GM12878 (cell line): ENCODE data around the gene PPP2R1B. TPM values are rescaled to one million over a fixed set of nuclear protein-coding genes. Genes with fewer than 3 reads are reported as not detected.

ENCODE experiments used
- ATAC-seq: fragments of 200-7000 bp; cut with Tn5 transposase; 3 replicates; pipeline ENCODE4 v1.9.1; 2020; ENCODE audit warnings: mild to moderate bottlenecking, moderate library complexity
- BruUV-seq: library from RNA; stranded (reverse); fragments of 400-500 nt; replicated peaks from 2 replicates; lab custom pipeline; 2021; lab: Mats Ljungman, UMichigan
- CTCF ChIA-PET: fragments of 300-600 bp; sonication (Branson Sonifier 250); formaldehyde crosslinking; extraction: SDS; loops from one replicate; lab custom pipeline; 2021; ENCODE audit warnings: inconsistent platforms; lab: Yijun Ruan, JAX
- POLR2A ChIA-PET: fragments of 350-600 bp; formaldehyde crosslinking; extraction: SDS; loops from one replicate; lab custom pipeline; 2021; ENCODE audit warnings: inconsistent platforms; lab: Charles Lee
- RAD21 ChIA-PET: fragments of 300-600 bp; sonication (Branson Sonifier 250); formaldehyde crosslinking; loops from one replicate; lab custom pipeline; 2023; ENCODE audit warnings: antibody characterized with exemption; ENCODE audit not compliant: unreplicated experiment; lab: Charles Lee
- SMC1A ChIA-PET: fragments of 300-600 bp; sonication (Branson Sonifier 250); formaldehyde crosslinking; loops from one replicate; lab custom pipeline; 2023; ENCODE audit not compliant: unreplicated experiment, uncharacterized antibody; lab: Charles Lee
- DNase-seq: peaks from one replicate; pipeline ENCODE4 v3.0.0-alpha.2; 2011; ENCODE audit warnings: low read depth, low spot score
- FAIRE-seq: peaks from 3 replicates; lab custom pipeline; 2011; peaks lifted over from hg19 to GRCh38; lab: Jason Lieb, UNC
- H2AFZ ChIP-seq: 2 replicates; pipeline ENCODE4 v1.6.0; 2011; ENCODE audit warnings: low read depth, low read length, control low read depth; ENCODE audit not compliant: control insufficient read depth
- H3K27ac ChIP-seq: 2 replicates; pipeline ENCODE4 v1.5.1; 2011; ENCODE audit warnings: control low read depth; ENCODE audit not compliant: control insufficient read depth, insufficient read depth
- H3K27me3 ChIP-seq, 2 experiments: replicated peaks in 1 of 2; 2 replicates each; pipeline versions ENCODE4 v1.6.0 to v1.6.1; 2011; ENCODE audit warnings: low read length in 1 of 2; ENCODE audit not compliant: control insufficient read depth in 2 of 2, insufficient read depth in 2 of 2
- H3K36me3 ChIP-seq, 2 experiments: 2 replicates each; pipeline ENCODE4 v1.5.1; 2011; ENCODE audit warnings: low read length in 1 of 2; ENCODE audit not compliant: control insufficient read depth in 2 of 2, insufficient read depth in 2 of 2
- H3K4me1 ChIP-seq: 2 replicates; pipeline ENCODE4 v1.6.1; 2011; ENCODE audit warnings: mild to moderate bottlenecking, low read length, moderate library complexity, mixed read lengths; ENCODE audit not compliant: control insufficient read depth, insufficient read depth
- H3K4me2 ChIP-seq: 2 replicates; pipeline ENCODE4 v1.6.0; 2011; ENCODE audit warnings: control low read depth; ENCODE audit not compliant: control insufficient read depth, insufficient read depth
- H3K4me3 ChIP-seq: fragments of 200-600 bp; sonication (generic); 2 replicates; pipeline ENCODE4 v1.5.1; 2016
- H3K79me2 ChIP-seq: 2 replicates; pipeline ENCODE4 v1.6.0; 2011; ENCODE audit warnings: low read length; ENCODE audit not compliant: control insufficient read depth, insufficient read depth
- H3K9ac ChIP-seq: 2 replicates; pipeline ENCODE4 v1.8.0; 2011; ENCODE audit warnings: low read length, control low read depth, mixed read lengths; ENCODE audit not compliant: control insufficient read depth, insufficient read depth
- H3K9me3 ChIP-seq: replicated peaks from 3 replicates; pipeline ENCODE4 v1.5.1; 2011; ENCODE audit warnings: mild to moderate bottlenecking, low read length; ENCODE audit not compliant: control insufficient read depth, insufficient read depth
- H4K20me1 ChIP-seq: 2 replicates; pipeline ENCODE4 v1.6.0; 2011; ENCODE audit not compliant: control insufficient read depth, insufficient read depth
- BCL11A ChIP-seq: IDR thresholded peaks from 2 replicates; pipeline ENCODE4 v1.6.1; 2011; ENCODE audit warnings: low read depth, low read length
- CBX3 ChIP-seq: fragments of 200-600 bp; sonication (generic); IDR thresholded peaks from 2 replicates; pipeline ENCODE4 v1.6.1; 2016; ENCODE audit warnings: low read depth, borderline replicate concordance
- CHD1 ChIP-seq: IDR thresholded peaks from 2 replicates; pipeline ENCODE4 v1.6.1; 2012; ENCODE audit warnings: low read depth, low read length, improper control_type of control experiment
- SMAD5 ChIP-seq: IDR thresholded peaks from 2 replicates; pipeline ENCODE4 v1.6.1; 2016; ENCODE audit warnings: antibody characterized with exemption, low read depth
- YBX1 ChIP-seq: fragments of 450-650 bp; IDR thresholded peaks from 2 replicates; pipeline ENCODE4 v1.6.1; 2016; ENCODE audit warnings: antibody characterized with exemption
- ZNF207 ChIP-seq: fragments of 450-650 bp; IDR thresholded peaks from 2 replicates; pipeline ENCODE4 v1.6.1; 2014; ENCODE audit warnings: antibody characterized with exemption, mild to moderate bottlenecking, borderline replicate concordance
- WGBS: methylation state at CpG from one replicate; pipeline ENCODE4 v1.1.6; 2016; ENCODE audit warnings: low lambda C conversion rate; ENCODE audit not compliant: insufficient replicate concordance, insufficient coverage; ENCODE audit errors: missing lambda C conversion rate; 5-methylcytosine and 5-hydroxymethylcytosine counted together
- in situ Hi-C: fragments of 300-500 bp; cut with MboI; formaldehyde crosslinking; loops from 9 replicates; pipeline ENCODE4 v1.14.3; 2018; ENCODE audit warnings: mixed read lengths
- intact Hi-C: fragments of 100-400 bp; cut with micrococcal nuclease; formaldehyde crosslinking; loops from one replicate; pipeline ENCODE4 v1.14.2; 2022; ENCODE audit not compliant: unreplicated experiment
- polyA plus RNA-seq, 11 experiments: library from polyadenylated mRNA; depleted of rRNA in 4 of 11; unstranded in 6 of 11; stranded (reverse) in 5 of 11; fragments of >200 nt; fragmentation: Nextera tagmentation in 4 of 11; fragmentation: Illumina TruSeq in 1 of 11; extraction: Ambion mirVana in 4 of 11; extraction: Trizol in 1 of 11; gene quantifications; 1 replicate in 1 of 11; 2 replicates in 10 of 11; pipeline versions ENCODE4 v1.2.1 to v1.2.3, GENCODE V29; 2011 to 2016; ENCODE audit warnings: inconsistent platforms in 2 of 11, missing spikeins in 2 of 11, low read depth in 1 of 11
- total RNA-seq, 4 experiments: library from RNA; depleted of rRNA in 3 of 4; stranded (reverse); fragments of >200 nt in 3 of 4; fragmentation: Illumina TruSeq in 1 of 4; extraction: Trizol in 1 of 4; gene quantifications; 2 replicates each; pipeline versions ENCODE4 v1.2.1 to v1.2.3, GENCODE V29; 2013 to 2021

Gene PPP2R1B
- total and polyA plus RNA-seq, 10 of the 15 experiments (the other 5 are each of a cell fraction or from before 2014, with no cell fraction given): 26.6 to 68.2 (median 35.7) TPM

- DNase-seq: no peak
- RAD21 ChIA-PET: interaction anchor here (1.0 to 1.9 kb wide), 5 partner anchors 13 to 95 kb away, joined by 3 to 10 read pairs (median 4); no protein-coding TSS in a partner anchor
- Histone ChIP-seq H3K4me2 (no peak overlapping the region), H3K9ac (no peak overlapping the region), H3K27me3 (no peaks in the 10 kb centered on the region), H3K4me1 (peaks cover 13% of the 10 kb centered on the region), H2AFZ (no peak overlapping the region), H3K36me3 (peaks cover 0 to 11% of the 10 kb centered on the region in 2 experiments; a peak in 3 of 4 replicates), H3K9me3 (no peaks in the 10 kb centered on the region), H4K20me1 (no peaks in the 10 kb centered on the region), H3K27ac (no peak overlapping the region), H3K79me2 (no peaks in the 10 kb centered on the region), H3K4me3 (no peak overlapping the region)
- CTCF ChIA-PET: interaction anchor here (0.6 to 6.8 kb wide), 12 partner anchors 15 to 417 kb away, joined by 3 to 50 read pairs (median 4); no protein-coding TSS in a partner anchor
- WGBS: 94% methylated on average over 1 of the region's 1 CpG
- no peak for ATAC-seq
- POLR2A ChIA-PET: interaction anchor here (0.6 to 0.8 kb wide), 4 partner anchors 17 to 65 kb away, joined by 3 to 4 read pairs (median 4); no protein-coding TSS in a partner anchor
- intact Hi-C loops: no loop called here
- no TSS peak for BruUV-seq
- SMC1A ChIA-PET: interaction anchor here (0.7 to 6.7 kb wide), 18 partner anchors 11 to 133 kb away, joined by 3 to 69 read pairs (median 4); partner anchors contain the start of gene PPP2R1B
- FAIRE-seq: no peak
- TF ChIP-seq SMAD5 (no peak), CBX3 (no peak), ZNF207 (no peak), CHD1 (no peak), YBX1 (no peak), BCL11A (no peak)
- in situ Hi-C loops: no loop called here
Observed at GRCh38 chr11:111699579-111700156, 66.5 kb downstream of the PPP2R1B start.
